Ureter (tissue), 1 donor: ENCODE data around the gene ARHGAP12. TPM values are rescaled to one million over a fixed set of nuclear protein-coding genes. Genes with fewer than 3 reads are reported as not detected.
"Not testable (repeated sequence)": the region's sequence is repeated elsewhere in the genome, so short reads cannot be mapped to it uniquely, and the experiment has no call there.

ENCODE experiments used
- DNase-seq: peaks from one replicate; pipeline ENCODE4 v3.0.0-alpha.2; 2020; ENCODE audit warnings: low spot score
- total RNA-seq: library from RNA; stranded (reverse); gene quantifications from one replicate; pipeline ENCODE4 v1.2.4, GENCODE V29; 2023
- donor health status: DM: yes; HTN: yes; CAD: no.

The ARHGAP12 gene
- total RNA-seq, 1 donor from 2014 or later, result 47.2 TPM

DNA sequence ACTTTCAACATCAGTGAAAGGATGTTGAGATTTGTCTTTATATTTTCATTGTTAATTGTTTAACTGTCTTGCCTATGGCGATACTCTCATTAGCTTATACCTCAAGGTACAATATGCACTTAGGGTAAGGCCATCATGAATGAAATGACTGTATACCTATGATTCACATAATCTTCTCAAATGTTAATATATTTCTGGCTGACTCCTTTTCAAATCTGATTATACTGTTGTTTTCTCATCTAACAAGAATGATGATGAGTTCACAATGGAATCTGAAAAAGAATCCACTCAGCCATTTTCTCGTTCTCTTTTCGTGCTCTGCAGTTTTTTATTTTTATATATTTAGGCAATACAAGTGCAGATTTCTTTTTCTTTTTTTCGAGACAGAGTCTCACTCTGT is 159.1 kb downstream of the ARHGAP12 start:
- DNase-seq, result no peak

DNA sequence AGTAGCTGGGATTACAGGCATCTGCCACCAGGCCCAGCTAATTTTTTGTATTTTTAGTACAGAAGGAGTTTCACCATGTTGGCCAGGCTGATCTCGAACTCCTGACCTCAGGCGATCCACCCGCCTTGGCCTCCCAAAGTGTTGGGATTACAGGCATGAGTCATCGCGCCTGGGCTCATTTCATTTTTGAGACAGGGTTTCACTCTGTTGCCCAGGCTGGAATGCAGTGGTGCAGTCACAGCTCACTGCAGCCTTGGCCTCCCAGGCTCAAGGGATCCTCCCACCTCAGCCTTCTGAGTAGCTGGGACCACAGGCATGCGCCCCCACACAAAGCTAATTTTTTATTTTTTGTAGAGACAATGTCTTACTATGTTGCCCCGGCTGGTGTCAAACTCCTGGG is 159.7 kb downstream of the ARHGAP12 start:
- DNase-seq, result not testable (repeated sequence)

DNA sequence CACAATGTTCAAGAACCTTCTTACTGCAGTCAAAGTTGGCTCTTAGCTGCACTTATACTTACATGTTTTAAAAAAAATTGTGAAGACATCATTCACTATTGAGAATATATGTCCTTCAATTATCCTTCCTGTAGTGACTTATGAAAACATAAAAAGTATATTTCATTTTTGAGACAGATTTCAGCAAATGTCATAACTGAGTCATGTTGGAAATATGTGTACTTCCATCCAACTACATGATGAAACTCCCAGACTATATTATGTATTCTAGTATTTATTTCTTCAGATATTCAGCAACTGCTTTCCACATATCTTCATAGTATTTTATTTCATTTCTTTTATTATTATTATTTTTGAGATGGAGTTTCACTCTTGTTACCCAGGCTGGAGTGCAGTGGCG is 160.2 kb downstream of the ARHGAP12 start:
- DNase-seq, result no peak

DNA sequence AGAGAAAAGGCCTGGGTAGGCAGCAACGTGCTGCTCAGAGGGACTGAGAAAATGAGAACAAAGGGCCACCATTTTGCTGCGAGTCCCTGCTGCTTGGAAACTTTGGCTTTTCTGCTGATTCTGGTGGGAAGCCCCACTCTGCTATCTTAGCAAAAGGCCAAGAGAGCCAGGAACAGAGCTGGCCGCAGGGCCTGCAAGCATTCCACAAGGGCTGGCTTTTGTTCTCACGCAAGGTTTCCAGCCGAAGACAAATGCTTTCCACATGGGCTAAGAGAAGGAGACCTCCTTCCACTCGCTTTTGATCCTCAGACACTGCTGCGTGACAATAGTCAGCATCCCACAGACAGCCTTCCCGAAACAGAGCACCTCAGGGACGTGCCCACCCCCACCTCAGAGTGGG is 163.1 kb downstream of the ARHGAP12 start:
- DNase-seq, result peak; percentile 28

- no peak for DNase-seq
Measured at GRCh38 chr10:31762316-31762715, 166.3 kb downstream of the ARHGAP12 start.

DNA sequence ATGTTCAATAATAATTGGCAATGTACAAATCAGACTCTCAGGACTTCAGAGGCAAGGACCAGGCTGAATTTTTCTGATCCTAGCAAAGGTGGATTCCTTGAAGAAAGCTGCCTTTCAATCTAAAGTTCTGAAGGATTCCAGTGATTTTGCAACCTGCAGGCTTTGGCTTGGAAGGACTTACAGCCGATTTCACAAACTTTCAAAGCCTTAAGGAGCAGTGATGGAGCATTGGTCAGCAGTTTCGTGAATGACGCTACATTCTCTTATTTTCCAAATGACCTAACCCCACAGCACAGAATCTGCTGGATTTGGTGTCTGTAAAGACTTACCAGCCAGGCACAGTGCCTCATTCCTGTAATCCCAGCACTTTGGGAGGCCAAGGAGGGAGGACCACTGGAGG is 167.5 kb downstream of the ARHGAP12 start:
- no peak for DNase-seq

- DNase-seq, result peak; percentile 41
Measured at GRCh38 chr10:31760674-31761081, 168.0 kb downstream of the ARHGAP12 start.

- peak; percentile 96 for DNase-seq
Measured at GRCh38 chr10:31759799-31760626, 168.6 kb downstream of the ARHGAP12 start.

GRCh38 chr10:31759124-31759798 is 169.4 kb downstream of the ARHGAP12 start:
- DNase-seq, result no peak

- DNase-seq, result no peak
Measured at GRCh38 chr10:31758495-31758894, 170.1 kb downstream of the ARHGAP12 start.

- no peak for DNase-seq
Measured at GRCh38 chr10:31757831-31758230, 170.8 kb downstream of the ARHGAP12 start.

GRCh38 chr10:31757386-31757791 is 171.2 kb downstream of the ARHGAP12 start:
- no peak for DNase-seq

GRCh38 chr10:31756729-31757110 is 171.9 kb downstream of the ARHGAP12 start:
- no peak for DNase-seq

GRCh38 chr10:31756101-31756728 is 172.4 kb downstream of the ARHGAP12 start:
- DNase-seq, result no peak

Other genes starting within 250 kb of the ARHGAP12 start
- gene KIF5B, start 127.6 kb upstream of the ARHGAP12 start, total RNA-seq, result 88.1 TPM